HEK293T (cell line): ENCODE data around the gene STK24.

Source experiments
- CTCF ChIA-PET: fragments of 350-600 bp; formaldehyde crosslinking; extraction: SDS; loops from one replicate; lab custom pipeline; 2021; ENCODE audit warnings: antibody characterized with exemption, inconsistent platforms; lab: Yijun Ruan, JAX
- POLR2A ChIA-PET: fragments of 350-600 bp; formaldehyde crosslinking; extraction: SDS; loops from one replicate; lab custom pipeline; 2020; ENCODE audit warnings: antibody characterized with exemption, inconsistent platforms; lab: Yijun Ruan, JAX
- DNase-seq: peaks from one replicate; pipeline ENCODE4 v3.0.0; 2012; ENCODE audit warnings: mixed read lengths; ENCODE audit errors: extremely low spot score
- ARNT ChIP-seq: fragments of 450-650 bp; IDR thresholded peaks from 2 replicates; pipeline ENCODE4 v1.6.1; 2017; ENCODE audit warnings: mild to moderate bottlenecking
- BHLHE40 ChIP-seq: fragments of 450-650 bp; IDR thresholded peaks from 2 replicates; pipeline ENCODE4 v1.6.1; 2016; ENCODE audit warnings: mild to moderate bottlenecking, moderate library complexity, borderline replicate concordance
- CTBP1 ChIP-seq: fragments of 450-650 bp; IDR thresholded peaks from 2 replicates; pipeline ENCODE4 v1.6.1; 2016; ENCODE audit warnings: borderline replicate concordance
- ELF4 ChIP-seq: fragments of 450-650 bp; IDR thresholded peaks from 2 replicates; pipeline ENCODE4 v1.6.1; 2017; ENCODE audit warnings: antibody characterized with exemption
- FOXA1 ChIP-seq: fragments of 450-650 bp; IDR thresholded peaks from 2 replicates; pipeline ENCODE4 v1.6.1; 2016; ENCODE audit warnings: mild to moderate bottlenecking
- FOXK2 ChIP-seq: fragments of 450-650 bp; IDR thresholded peaks from 2 replicates; pipeline ENCODE4 v1.6.1; 2016; ENCODE audit warnings: mild to moderate bottlenecking
- FOXM1 ChIP-seq: fragments of 450-650 bp; IDR thresholded peaks from 2 replicates; pipeline ENCODE4 v1.6.1; 2017; ENCODE audit warnings: mild to moderate bottlenecking, borderline replicate concordance
- HDGF ChIP-seq: fragments of 450-650 bp; IDR thresholded peaks from 2 replicates; pipeline ENCODE4 v1.6.1; 2017; ENCODE audit warnings: antibody characterized with exemption, borderline replicate concordance
- L3MBTL2 ChIP-seq: fragments of 450-650 bp; conservative IDR thresholded peaks from 2 replicates; pipeline ENCODE4 v1.6.1; 2016; ENCODE audit warnings: mild to moderate bottlenecking
- LEF1 ChIP-seq: fragments of 450-650 bp; IDR thresholded peaks from 2 replicates; pipeline ENCODE4 v1.6.1; 2017; ENCODE audit warnings: mild to moderate bottlenecking, borderline replicate concordance
- NFRKB ChIP-seq: fragments of 450-650 bp; IDR thresholded peaks from 2 replicates; pipeline ENCODE4 v1.6.1; 2016; ENCODE audit warnings: mild to moderate bottlenecking, moderate library complexity
- PKNOX1 ChIP-seq: fragments of 450-650 bp; IDR thresholded peaks from 2 replicates; pipeline ENCODE4 v1.6.1; 2016
- SP1 ChIP-seq: fragments of 450-650 bp; IDR thresholded peaks from 2 replicates; pipeline ENCODE4 v1.6.1; 2017
- SUZ12 ChIP-seq: fragments of 450-650 bp; IDR thresholded peaks from 2 replicates; pipeline ENCODE4 v1.6.1; 2016; ENCODE audit warnings: mild to moderate bottlenecking
- TARDBP ChIP-seq: fragments of 450-650 bp; IDR thresholded peaks from 2 replicates; pipeline ENCODE4 v1.6.1; 2016
- ZNF384 ChIP-seq: fragments of 450-650 bp; IDR thresholded peaks from 2 replicates; pipeline ENCODE4 v1.6.1; 2016

Gene STK24

DNA sequence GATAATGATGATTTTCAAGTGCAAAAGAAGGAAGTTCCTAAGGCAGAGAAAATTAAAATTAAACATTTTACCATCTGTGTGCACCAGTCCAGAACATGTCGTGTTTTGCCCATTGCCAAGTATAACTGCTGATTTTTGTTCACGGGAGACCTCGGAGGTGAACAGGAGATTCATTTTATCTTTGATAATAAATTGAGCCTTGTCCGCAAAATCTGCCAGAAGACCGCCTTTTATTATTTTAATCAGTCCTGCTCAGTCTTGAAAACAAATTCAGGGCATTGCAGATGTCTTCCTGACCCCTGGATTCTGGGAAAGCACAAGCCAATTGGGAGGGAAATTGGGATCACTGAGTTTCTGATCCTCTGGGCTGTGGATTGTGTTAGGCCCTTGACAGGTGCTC is 165.9 kb downstream of the STK24 start:
- TF ChIP-seq FOXA1 (no peak), FOXK2 (no peak)
- DNase-seq = no peak
- POLR2A ChIA-PET = no interaction called here
- CTCF ChIA-PET = no interaction called here

GRCh38 chr13:98410612-98411011 is 166.3 kb downstream of the STK24 start:
- ChIA-PET POLR2A (no interaction called here), CTCF (no interaction called here)
- DNase-seq = no peak
- no peak for TF ChIP-seq ZNF384
- TF ChIP-seq FOXA1 = no peak
- TF ChIP-seq SUZ12 = no peak
- TF ChIP-seq FOXM1 = no peak
- TF ChIP-seq FOXK2 = no peak

DNA sequence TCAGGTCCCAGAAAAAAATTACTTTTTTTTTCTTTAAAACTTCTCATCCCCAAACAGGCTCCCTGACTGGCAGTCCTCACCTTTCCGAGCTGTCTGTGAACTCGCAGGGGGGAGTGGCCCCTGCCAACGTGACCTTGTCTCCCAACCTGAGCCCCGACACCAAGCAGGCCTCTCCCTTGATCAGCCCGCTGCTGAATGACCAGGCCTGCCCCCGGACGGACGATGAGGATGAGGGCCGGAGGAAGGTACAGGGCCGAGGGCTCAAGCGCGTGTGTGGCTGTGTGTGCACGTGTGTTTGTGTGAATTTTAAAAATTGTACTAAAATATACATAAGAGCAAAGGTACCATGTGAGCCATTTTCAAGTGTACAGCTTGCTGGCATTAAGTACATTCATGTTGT is 167.6 kb downstream of the STK24 start:
- CTCF ChIA-PET = interaction anchor here (0.9 kb wide), 1 partner anchor 264 kb away, joined by 3 read pairs; no protein-coding TSS in a partner anchor
- TF ChIP-seq TARDBP (no peak), BHLHE40 (no peak), LEF1 (no peak), FOXA1 (no peak), SUZ12 (no peak), ELF4 (no peak), L3MBTL2 (no peak), ZNF384 (no peak), NFRKB (no peak), FOXK2 (no peak), ARNT (no peak), PKNOX1 (no peak)
- DNase-seq = no peak
- POLR2A ChIA-PET = no interaction called here

DNA sequence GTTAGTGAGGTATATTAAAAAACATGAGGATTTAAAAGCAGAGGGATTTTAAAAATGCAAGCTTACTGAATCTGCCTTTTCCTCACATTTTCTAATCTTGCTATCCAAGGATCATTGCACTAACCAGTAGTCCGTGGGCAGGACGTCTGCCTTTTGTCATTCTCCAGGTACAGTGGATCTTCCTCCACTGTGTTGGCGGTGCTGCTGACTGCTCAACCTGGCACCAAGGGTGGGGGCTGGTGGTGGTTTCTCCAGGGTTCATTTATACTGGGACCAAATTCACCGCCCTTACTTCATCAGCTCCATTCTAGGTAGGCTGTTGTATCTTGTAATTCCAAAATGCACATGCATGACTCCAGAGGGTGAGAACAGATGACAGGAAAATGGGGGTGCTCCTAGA is 169.3 kb downstream of the STK24 start:
- POLR2A ChIA-PET = no interaction called here
- CTCF ChIA-PET = no interaction called here
- no peak for DNase-seq
- TF ChIP-seq TARDBP (no peak), BHLHE40 (no peak), SUZ12 (no peak), FOXA1 (no peak), PKNOX1 (no peak), FOXK2 (no peak), ZNF384 (no peak), CTBP1 (no peak), NFRKB (no peak), LEF1 (no peak), FOXM1 (no peak), HDGF (no peak), ARNT (no peak), L3MBTL2 (no peak)

GRCh38 chr13:98406971-98407370 is 169.9 kb downstream of the STK24 start:
- CTCF ChIA-PET = no interaction called here
- no peak for TF ChIP-seq CTBP1
- TF ChIP-seq NFRKB = no peak
- no peak for TF ChIP-seq FOXK2
- no peak for TF ChIP-seq HDGF
- no peak for TF ChIP-seq FOXM1
- TF ChIP-seq LEF1 = no peak
- TF ChIP-seq BHLHE40 = no peak
- TF ChIP-seq L3MBTL2 = no peak
- no peak for TF ChIP-seq PKNOX1
- no peak for TF ChIP-seq TARDBP
- TF ChIP-seq ARNT = no peak
- POLR2A ChIA-PET = no interaction called here
- DNase-seq = no peak

DNA sequence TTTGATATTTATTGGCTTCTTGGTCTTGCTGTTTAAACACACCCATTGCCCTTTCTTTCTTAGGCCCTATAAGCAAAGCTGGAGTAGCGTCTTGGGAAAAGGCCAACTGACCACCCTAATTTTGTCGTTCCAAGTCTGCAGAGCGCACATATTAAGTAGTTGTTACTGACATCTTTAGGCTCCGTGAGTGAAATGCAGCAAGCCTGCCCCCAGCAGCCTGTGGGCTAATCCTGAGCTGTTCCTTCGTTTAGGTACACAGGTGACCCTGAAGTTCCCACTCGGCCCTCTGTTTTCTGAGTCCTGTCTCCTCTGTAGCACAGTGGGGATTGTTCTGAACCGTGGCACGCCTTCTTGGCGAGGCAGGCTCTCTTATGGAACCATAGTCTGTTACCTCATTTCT is 170.5 kb downstream of the STK24 start:
- TF ChIP-seq FOXM1 = no peak
- no peak for TF ChIP-seq TARDBP
- TF ChIP-seq SP1 = no peak
- TF ChIP-seq ELF4 = no peak
- no peak for TF ChIP-seq LEF1
- TF ChIP-seq ARNT = no peak
- TF ChIP-seq FOXA1 = no peak
- no peak for TF ChIP-seq L3MBTL2
- no peak for TF ChIP-seq SUZ12
- no peak for TF ChIP-seq BHLHE40
- TF ChIP-seq FOXK2 = no peak
- no peak for TF ChIP-seq NFRKB
- no peak for TF ChIP-seq ZNF384
- no peak for TF ChIP-seq HDGF
- TF ChIP-seq CTBP1 = no peak
- no peak for DNase-seq
- ChIA-PET POLR2A (no interaction called here), CTCF (interaction anchor here (0.5 to 1.1 kb wide), 3 partner anchors 24 to 274 kb away, joined by 3 to 4 read pairs (median 3); no protein-coding TSS in a partner anchor)

- peak; percentile 18; the same call in 1 of the 2 replicates for TF ChIP-seq PKNOX1
- TF ChIP-seq FOXA1 = no peak
- ChIA-PET CTCF (interaction anchor here (0.5 to 1.7 kb wide), 5 partner anchors 18 to 273 kb away, joined by 3 to 4 read pairs (median 3); no protein-coding TSS in a partner anchor), POLR2A (no interaction called here)
- no peak for DNase-seq
Observed at GRCh38 chr13:98405690-98406344, 171.1 kb downstream of the STK24 start.
